GDM1 (cell line): Measurements from ENCODE around the gene ZNF407.
"Not testable (repeated sequence)": the region's sequence is repeated elsewhere in the genome, so short reads cannot be mapped to it uniquely, and the experiment has no call there.

ENCODE experiments used
- DNase-seq: peaks from one replicate; lab custom pipeline; 2025; lab: John Stamatoyannopoulos, UW

The ZNF407 gene

DNA sequence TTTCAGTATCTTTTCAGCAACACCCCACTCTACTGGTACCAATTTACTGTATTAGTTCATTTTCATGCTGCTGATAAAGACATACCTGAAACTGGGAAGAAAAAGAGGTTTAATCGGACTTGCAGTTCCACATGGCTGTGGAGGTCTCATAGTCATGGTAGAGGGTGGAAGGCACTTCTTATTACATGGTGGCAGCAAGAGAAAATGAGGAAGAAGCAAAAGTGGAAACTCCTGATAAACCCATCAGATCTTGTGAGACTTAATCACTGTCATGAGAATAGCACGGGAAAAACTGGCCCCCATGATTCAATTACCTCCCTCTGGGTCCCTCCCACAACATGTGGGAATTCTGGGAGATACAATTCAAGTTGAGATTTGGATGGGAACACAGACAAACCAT, 374.1 kb downstream of the ZNF407 start:
- not testable (repeated sequence) for DNase-seq

DNA sequence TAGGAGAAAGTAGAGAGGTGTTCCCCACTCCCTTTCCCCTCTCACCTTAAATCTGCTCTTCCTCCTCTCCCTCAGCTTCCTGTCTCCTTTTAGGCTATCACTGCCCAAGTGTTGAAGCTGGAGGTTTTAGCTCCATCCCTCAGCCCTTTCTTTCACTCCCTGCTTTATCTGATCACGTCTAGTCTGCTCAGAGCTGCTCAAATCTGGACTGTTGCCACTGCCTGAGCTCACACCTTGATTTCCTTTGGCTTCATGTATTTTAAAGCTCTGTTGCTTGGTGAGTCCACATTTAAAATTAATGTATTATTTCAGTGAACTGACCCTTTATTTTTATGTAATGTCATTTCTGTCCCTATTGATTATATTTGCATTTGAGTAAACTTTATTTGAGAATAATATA, 374.7 kb downstream of the ZNF407 start:
- DNase-seq: no peak

DNA sequence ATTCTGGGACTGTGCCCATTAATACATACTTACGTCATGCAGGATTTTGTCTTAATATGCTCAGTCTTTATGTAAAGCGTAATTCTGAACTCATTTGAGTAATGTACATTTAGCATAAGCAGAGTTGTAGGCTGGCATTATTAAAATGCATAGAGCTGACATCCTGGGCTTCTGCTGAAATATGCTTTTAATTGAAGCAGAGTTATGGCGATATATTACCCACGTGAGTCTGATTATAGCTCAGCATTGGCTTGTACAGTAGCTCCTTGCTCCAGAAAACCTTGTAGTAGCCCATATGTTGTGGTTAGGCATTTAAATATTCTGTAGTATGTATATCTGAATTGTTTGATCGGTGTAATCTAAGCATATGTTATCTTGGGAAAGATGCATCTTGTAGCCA, 377.3 kb downstream of the ZNF407 start:
- DNase-seq: no peak

DNA sequence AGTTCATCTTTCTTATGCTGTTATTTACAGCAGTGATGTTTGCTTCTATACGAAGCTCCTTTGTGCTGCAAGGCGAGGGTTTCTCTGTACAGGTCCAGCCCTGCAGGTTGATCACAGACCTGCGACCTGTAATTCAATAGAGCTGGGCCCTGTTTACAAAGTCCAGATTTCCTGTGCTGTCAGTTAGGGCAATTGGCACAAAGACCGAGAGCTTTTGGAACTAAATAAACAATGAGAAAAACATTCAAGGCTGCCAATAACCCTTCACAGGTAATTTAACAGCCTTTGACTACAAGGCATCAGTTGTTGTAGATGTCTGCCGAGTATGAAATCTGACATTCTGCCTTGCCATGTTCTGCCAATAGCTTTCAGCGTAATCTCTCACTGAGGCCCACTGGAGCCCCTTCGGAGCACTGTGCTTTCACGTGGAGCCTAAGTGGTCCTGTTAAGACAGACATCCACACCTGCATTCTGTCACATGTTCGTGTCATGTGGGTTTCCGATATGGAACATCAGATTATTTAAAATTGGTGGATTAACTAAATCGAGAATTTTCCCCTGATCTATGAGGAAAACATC, 378.8 kb downstream of the ZNF407 start:
- DNase-seq: no peak

DNA sequence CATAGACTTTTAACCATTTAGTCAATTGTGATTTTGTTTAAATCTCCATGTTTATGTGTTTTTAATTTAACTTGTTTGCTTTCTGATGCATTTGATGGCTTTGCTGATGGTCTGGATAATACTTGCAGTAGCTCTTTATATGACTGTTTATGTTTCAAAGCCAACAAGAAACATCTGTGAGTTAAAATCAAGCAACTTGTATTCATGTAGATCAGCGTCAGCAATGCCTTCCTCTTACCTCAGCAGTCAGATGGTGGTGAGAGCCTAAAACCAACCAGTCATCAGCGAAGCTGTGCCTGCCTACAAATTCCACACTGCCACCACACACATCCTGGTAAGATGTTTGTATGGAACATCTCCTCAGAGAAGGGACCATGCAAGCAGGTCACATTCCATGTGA, 379.4 kb downstream of the ZNF407 start:
- DNase-seq: no peak

DNA sequence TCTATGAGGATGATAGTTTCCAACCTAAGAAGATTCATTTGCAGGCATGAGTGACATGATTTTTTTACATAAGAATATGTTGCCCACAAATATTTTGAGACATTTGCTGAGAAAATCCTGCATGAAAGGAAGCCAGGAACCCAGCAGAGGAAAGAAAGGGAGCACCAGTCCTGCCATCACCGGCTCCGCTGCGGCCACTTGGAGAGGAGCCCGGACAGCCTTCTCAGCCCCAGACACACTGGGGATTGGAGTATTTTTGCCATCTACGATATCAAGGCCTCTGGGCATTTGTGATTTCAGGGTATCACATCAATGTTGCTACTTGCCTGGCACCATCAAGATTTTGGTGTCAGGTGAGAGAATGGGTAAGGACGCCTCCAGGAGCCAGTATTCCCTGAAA, 383.0 kb downstream of the ZNF407 start:
- DNase-seq: no peak

DNA sequence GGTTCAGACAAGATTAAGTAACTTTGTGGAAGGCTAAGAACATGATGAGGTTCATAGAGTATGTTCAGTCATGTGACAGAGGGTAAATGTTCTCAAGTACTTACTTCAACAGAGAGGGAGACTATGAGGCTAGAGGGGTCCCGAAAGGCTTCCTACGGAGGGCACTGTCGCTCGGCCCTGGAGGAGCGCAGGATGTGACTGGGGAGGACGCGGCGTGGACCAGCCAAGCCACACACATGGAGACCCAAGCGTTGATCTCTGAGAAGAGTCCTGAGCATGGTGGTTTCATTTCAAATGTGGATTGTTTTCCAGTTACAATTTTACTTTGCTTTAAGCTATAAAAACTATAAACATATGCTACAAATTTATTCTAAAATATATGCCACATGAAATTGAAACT, 383.8 kb downstream of the ZNF407 start:
- DNase-seq: no peak

DNA sequence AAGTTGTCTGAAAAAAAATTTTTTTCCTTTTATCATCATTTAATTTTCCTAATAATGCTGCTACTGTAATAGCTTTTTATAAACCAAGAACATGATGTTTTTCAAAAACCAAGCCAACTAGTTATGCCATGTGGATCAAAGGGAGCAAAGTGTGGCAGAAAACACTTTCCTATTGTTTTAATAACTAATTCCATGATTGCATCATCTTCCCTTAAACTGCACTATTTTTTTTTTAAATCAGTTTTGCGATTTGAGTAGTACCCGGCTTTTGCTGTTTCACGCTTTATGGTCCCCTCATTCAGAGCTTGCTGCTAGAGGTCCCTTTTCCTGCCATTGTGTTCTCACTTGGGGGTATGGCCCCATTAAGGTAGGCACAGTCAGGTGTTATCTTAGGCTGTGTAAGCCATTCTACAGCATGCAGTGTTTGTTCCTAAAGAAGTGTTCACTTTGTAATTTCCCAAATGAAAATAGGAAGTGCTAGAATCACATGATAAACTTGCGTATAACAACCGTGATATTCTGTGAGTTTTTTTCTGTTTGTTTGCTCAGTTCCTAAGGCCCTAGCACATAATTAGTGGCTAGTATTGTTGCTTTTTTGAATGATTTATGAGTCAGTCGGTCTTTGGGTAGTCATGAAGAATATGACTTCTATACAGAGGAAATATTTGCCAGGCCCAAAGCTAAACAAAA, 385.4 kb downstream of the ZNF407 start:
- DNase-seq: no peak

DNA sequence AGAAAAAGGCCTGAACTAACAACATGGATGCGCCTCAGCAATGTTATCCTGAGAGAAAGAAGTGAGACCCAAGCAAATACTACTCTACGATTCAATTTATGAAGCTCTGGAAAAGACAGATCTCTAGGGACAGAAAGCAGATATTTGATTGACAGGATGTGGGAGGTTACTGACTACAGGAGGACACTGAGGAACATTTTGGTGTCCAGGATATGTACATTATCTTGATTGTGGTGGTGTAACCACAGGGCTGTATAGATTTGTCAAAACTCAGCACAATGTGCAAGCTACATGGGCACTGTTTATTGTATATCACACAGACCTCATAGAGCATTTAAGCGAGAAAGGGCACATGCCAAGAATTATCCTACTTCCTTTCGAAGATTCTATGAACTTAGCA, 391.5 kb downstream of the ZNF407 start:
- DNase-seq: no peak

DNA sequence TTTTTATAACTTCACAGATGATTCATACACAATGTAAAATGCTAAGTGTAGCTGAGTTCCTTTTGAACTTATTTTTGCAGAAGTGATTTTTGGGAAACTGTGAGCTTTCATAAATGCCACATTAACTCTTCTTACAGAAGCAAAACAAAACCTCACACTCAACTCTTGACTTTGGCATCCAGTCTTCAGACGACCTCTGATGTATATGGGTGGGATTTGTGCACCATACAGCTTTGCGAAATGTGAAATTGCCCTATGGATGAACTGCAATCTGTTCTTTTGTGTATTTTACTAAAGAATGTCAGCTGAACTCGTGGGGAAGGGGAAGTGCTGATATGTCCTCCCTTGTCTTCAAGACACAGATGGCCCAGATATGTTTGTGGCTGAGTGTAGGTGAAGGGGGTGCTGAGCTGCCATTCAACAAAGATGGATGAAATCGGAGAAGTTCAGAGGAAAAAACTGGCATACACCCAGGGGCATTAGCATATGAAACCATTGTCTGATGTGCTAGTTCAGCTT, 393.0 kb downstream of the ZNF407 start:
- DNase-seq: peak; percentile 34

DNA sequence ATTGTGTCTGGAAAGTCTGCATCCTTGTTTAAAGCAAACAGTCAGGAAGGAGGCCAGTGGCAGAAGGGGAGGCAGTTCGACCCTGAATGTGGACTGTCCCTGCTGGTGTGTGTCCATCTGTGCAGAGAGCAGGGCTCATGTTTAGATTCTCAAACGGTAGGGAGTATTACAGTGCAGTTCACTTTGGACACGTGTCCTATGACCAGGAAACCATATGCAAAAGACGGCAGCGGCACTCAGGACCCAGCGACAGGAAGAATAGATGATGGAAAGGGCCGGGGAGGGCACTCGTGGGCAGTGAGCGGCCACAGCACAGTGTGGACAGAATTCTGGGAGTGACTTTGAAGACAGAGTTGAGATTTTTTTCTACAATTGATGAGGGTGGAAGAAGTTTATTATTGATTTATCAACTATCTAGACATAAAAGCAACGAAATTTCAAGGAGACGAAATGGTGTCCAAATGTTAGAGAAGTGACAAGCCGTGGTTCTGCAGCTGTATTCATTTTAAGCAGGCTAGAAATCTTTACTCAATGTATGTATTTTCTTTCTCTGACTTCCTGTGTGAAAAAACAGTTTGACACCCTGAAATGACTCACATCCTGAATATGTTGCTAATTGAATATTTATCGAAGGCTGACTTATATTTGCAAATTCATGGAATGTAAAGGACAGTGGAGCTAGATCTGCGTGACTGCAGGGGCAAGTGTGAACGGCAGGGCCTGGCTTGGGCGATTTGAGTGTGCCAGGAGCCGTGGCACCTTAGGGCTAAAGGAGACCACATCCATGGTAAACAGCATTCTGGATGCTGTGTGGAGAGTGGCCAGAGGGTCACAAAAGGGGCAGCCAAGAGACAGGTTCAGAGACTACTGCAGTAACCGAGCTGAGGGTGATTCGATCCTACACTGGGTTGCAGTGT, 397.1 kb downstream of the ZNF407 start:
- no peak for DNase-seq

DNA sequence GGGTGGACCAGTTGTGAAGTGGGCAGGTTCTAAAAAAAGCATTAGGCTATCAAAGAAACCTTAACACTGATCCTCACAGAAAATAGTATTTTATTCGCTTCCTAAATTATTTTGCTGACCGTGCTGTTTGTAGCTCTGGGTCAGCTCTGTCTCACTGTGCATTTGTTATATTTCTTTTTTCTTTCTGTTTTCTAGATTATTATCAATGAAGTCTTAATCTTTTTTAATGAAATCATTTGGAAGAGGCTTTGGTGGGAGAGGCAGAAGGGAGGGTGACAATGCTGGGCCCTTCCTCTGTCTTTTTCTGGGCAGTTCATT, 397.7 kb downstream of the ZNF407 start:
- no peak for DNase-seq

DNA sequence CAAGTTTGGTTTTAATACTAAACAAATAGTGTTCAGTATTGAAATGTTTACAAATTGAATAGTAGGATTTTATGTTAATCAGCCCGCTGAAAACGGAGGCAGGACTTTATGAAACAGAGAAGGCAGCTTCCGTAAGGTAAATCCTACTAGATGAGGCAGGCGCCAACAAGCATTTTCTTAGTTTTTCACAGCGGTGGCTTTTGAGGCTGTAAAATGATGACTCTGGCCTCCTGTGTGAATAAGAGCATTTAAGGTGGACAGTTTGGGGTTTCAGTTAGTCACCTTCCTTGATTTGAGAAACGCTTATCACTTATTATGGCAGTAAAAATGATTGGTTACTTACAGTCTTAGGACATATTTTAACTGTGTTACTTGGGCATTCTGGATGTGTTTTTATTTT, 398.4 kb downstream of the ZNF407 start:
- DNase-seq: no peak

DNA sequence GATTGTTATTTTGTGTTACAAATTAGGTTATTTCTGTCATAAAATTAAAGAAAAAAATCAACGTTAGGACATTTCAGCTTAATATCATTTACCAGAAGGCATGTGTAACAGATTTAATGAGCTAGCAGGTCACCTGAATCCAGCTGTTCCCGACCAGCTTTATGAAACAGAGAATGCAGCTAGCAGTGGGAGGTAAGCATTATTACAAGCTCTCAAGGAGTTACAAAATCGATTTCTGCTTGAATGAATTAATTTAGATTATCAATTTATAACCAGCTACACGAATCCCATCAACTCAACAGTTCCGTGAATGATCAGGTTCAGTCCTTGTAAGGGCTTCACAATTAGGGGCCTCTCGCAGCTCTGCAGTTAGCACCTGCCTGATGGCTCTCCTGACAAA, 399.3 kb downstream of the ZNF407 start:
- DNase-seq: no peak

DNA sequence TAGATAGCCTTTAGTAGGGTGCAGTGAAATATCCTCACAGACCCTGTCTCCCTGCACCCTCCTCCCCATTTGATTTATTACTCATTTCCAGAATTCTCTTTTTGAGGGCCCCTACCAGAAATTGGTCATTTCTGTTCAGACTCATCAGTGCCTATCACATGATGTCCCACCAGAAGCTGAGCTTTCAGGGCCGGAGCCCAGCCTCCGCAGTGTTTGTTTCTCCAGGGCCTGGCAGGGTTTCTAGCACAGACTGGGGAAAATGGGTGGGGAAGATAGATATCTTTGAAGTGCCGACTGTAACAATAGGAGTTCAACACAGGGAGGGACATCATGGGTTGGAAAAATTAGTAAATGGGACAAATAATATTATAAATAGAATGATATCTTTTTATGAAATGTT, 403.2 kb downstream of the ZNF407 start:
- DNase-seq: no peak

DNA sequence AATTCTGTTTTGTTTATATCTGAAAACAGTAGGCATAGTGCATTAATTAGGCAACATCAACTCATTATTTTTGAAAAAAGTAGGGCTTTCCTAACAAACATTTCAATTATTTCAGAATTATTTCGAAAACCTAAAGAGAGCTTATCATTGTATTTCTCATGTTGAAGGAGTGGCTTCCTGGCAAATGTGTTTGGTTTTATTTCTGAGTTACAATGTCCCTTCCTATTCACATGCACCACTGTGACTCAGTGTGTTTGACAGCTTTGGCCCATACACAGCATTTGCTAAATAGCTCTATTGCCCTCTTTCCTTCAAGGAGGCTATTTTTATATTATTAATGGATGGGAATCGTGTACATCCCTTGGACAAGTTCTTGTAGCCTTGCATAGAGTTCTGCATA, 405.4 kb downstream of the ZNF407 start:
- DNase-seq: no peak

DNA sequence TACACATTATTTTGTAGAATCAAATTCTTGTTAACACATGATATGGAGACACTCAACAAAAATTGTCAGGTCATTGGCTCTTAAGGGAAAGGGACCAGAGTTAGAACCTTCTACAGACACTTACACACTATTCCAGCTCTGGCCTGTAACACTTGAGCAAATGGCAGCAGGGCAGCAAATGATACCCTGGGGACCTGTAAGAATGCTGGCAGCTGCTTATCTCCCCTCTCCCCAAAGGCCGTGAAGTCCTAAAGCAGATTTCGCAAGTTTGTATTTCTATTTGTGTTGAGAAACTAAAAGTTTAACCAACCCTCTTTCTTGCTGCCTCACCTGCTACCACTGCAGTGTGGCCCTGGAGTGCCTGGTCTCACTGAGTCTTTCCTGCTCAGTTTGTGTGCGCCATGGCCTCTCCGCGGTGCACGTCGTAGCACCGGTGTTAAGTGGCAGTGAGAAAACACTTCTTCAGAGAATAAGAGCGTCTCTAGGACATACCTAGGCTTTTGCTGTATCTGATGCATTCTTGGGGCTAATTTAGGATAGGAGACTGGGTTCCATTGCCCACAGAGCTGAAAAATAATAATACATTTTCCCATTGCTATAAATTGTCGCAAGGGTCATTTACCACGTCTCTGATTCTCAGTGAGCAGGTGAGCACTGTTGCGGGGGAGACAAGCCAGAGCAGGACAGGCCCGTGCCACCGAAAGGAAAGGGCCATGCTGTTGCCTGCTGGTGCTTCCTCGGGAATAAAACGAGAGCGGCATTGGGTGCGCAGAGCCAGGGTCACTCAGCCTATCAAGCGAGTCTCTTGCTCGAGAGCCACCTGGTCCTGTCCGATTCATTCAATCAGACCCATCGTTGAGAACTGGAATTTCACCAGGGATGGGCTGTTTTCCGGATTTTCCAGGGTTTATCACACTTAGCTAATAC, 406.4 kb downstream of the ZNF407 start:
- no peak for DNase-seq

DNA sequence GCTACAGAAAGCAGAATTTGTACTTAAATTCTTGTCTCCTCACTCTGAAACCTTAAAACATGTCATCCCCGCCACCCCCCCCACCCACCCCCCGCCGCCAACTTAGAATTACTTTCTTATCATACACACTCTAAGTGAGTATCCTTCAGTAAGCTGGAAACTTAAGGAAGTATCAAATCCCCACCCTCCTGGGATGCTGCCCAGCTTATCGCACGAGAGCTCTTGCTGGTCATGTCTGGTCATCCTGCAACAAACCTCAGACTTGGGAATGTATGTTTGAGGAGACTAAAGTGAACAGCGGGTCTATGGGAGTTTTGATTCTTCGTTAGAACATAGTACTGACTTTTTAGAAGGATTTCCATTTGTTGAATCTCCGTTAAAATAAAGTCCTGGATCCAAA, 408.0 kb downstream of the ZNF407 start:
- DNase-seq: no peak

DNA sequence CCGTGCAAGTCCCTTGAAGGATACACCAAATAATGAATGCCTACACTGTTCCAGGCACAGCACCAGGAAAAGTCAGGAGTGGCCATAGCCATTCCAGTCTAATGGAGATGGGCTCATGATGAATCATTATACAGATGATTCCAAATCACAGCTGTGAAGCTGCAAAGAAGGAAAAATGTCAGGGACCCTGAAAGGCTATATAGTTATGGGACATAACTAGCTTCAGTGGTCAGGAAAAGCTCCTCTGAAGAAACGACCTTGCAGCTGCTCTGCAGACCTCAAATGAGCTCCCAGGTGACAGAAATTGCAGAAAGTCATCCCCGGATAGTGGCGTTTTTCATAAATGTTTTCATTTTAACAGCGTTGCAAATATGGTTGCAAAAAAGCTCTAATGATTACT, 410.5 kb downstream of the ZNF407 start:
- no peak for DNase-seq

DNA sequence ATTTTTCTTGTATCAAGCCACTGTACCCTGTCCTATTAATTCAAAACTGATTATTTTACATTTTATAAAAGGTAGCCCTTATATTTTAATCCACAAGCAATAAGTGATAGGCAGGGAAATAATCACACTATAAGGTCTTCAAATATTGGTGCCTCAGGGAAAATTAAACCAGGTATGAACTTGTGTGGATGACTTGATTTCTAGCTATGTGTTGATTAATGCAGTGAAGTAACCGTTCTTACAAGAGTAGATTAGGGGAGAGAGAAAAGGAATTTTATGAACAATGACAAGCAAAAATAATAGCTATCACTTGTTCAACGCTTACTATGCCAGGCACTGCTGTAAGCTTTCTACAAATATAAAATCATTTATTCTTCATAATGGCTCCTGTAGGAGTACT, 411.6 kb downstream of the ZNF407 start:
- no peak for DNase-seq

DNA sequence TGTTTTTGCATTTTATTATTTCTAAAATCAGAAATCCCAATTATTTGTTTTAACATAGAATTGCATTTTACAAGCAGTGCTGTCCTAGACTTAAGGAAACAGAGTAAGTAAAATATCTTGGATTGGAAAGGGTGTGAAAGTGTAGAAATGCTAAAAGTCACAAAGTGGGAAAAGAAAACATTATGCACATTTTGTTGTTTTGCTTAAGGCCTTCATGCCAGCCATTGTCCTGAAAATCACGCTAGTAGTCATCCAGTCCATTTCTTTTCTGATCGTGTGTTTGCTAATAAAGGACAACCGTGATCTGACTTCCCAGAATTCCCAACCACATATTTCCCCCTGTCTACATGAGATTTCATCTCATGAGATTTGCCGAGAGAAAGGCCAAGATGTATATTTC, 412.2 kb downstream of the ZNF407 start:
- DNase-seq: no peak

DNA sequence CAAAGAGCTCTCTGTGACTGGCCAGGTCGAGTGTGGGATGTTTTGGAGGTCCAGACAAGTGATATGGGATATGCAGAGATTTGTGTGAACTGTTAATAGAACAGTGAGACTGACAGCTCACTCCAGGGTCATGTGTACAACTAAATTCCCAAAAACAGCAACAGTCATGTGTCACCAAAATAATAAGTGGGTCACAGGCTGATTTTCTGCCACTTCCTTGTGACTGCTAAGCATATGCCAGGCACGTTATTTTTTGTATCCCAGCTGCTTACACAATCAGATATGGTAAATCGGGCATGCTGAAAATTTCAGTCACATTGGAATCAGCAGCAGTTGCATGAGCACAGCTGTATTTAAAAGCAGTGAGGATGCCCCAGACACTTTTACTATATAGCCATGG, 412.6 kb downstream of the ZNF407 start:
- DNase-seq: no peak
